ENCODE data around the gene CNDP2. TPM values are rescaled to one million over a fixed set of nuclear protein-coding genes. Genes with fewer than 3 reads are reported as not detected.

Gene CNDP2
- total RNA-seq, 4 donors from 2014 or later: 78.8 to 132 (median 89.3) TPM

- TF ChIP-seq, protein P1, sequence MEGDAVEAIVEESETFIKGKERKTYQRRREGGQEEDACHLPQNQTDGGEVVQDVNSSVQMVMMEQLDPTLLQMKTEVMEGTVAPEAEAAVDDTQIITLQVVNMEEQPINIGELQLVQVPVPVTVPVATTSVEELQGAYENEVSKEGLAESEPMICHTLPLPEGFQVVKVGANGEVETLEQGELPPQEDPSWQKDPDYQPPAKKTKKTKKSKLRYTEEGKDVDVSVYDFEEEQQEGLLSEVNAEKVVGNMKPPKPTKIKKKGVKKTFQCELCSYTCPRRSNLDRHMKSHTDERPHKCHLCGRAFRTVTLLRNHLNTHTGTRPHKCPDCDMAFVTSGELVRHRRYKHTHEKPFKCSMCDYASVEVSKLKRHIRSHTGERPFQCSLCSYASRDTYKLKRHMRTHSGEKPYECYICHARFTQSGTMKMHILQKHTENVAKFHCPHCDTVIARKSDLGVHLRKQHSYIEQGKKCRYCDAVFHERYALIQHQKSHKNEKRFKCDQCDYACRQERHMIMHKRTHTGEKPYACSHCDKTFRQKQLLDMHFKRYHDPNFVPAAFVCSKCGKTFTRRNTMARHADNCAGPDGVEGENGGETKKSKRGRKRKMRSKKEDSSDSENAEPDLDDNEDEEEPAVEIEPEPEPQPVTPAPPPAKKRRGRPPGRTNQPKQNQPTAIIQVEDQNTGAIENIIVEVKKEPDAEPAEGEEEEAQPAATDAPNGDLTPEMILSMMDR (IDR thresholded peaks at IDR 0.05): no peak
- ATAC-seq (ENCODE audit: low FRiP score) (no peak), DNase-seq (ENCODE audit: low spot score) (no peak)
Measured at GRCh38 chr18:74480149-74480651, 16.0 kb upstream of the CNDP2 start.

DNA sequence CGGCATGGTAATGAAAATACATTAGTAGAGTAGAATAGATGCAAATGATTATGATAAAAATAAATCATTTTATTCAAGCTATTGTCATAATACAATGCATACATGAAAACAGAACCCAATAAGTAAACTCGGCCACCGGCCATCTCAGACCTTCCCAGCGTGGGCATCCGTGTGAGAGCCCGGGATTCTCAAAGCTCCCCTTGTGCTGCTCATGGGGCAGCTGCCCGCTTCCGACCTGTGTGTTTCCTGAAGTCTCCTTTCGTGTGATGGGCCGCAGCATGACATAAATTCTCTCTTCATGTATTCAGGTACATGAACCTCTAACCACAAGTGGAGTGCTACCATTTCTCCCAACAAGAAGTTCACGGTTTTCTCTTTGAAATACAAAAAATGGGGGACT, 13.5 kb upstream of the CNDP2 start:
- TF ChIP-seq, protein P1 (IDR thresholded peaks at IDR 0.05): no peak
- ATAC-seq (ENCODE audit: low FRiP score) (no peak), DNase-seq (ENCODE audit: low spot score) (no peak)

- ATAC-seq (ENCODE audit: low FRiP score) (no peak), DNase-seq (ENCODE audit: low spot score) (no peak)
- TF ChIP-seq, protein P1 (IDR thresholded peaks at IDR 0.05): no peak
Measured at GRCh38 chr18:74486119-74486849, 9.9 kb upstream of the CNDP2 start.

DNA sequence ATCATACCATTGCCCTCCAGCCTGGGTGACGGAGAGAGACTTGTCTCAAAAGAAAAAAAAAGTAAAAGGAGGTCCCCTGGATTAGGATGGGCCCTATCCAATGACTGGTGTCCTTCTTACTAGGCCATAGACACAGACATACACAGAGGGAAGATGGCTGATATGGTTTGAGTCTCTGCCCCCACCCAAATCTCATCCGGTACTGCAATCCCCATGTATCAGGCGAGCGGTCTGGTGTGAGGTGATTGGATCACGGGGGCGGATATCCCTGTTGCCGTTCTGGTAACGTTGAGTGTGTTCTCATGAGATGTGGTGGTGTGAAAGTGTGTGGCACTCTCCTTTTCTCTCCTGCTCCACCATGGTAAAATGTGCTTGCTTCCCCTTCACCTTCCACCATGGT, 7.8 kb upstream of the CNDP2 start:
- ATAC-seq (ENCODE audit: low FRiP score): no peak
- DNase-seq (ENCODE audit: low spot score): no peak
- TF ChIP-seq, protein P1 (IDR thresholded peaks at IDR 0.05): no peak

DNA sequence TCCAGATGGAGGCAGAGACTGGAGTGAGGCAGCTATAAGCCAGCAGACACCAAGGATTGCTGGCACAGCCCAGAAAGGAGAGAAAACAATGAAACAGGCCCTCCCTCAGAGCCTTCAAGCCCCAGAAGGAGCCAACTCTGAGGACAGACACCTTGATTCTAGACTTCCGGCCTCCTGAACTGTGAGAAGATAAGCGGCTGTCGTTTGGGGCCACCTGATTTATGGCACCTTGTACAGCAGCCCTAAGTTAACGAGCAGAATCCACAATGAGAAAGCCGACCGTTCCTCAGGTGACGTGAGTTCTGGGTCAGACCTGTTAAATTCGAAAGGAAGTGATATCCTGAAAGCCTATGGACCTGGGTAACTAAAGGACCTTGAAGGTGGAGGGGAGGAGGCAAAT, 7.3 kb upstream of the CNDP2 start:
- DNase-seq (ENCODE audit: low spot score): no peak
- no peak for ATAC-seq (ENCODE audit: low FRiP score)
- TF ChIP-seq, protein P1 (IDR thresholded peaks at IDR 0.05): no peak

DNA sequence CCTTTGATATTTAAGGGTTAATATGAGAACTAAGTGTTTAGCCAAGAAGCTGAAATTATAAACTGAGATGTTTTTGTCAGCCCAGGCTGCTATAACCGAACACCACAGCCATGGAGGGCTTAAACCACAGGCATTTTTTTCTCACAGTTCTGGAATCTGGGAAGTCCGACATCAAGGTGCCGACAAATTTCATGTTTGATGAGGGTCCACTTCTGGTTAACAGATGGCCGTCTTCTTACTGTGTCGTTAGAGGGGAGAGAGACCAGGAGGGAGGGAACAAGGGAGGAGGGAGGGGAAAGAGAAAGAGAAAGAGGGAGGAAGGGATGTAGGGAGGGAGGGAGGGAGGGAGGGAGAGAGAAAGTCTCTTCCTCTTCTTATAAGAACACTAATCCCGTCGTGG, 6.5 kb upstream of the CNDP2 start:
- ATAC-seq (ENCODE audit: low FRiP score) (no peak), DNase-seq (ENCODE audit: low spot score) (no peak)
- TF ChIP-seq, protein P1 (IDR thresholded peaks at IDR 0.05): no peak

DNA sequence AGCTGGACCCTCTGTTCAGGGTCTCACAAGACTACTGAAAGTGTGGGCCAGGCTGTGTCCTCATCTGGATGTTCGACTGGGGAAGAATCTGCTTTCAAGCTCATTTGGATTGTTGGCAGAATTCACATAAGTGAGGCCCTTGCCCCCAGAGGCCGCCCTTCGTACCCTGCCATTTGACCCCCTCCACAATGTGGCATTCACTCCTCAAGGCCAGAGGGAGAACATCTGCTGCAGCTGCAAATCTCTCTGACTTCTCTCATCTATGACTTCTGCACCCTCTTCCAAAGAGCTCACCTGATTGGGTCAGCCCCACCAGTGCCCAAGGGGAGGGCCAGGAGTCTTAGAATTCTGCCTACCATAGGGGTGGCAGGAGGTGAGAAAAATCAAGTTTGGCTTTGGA, 3.9 kb upstream of the CNDP2 start:
- TF ChIP-seq, protein P1 (IDR thresholded peaks at IDR 0.05): no peak
- ATAC-seq (ENCODE audit: low FRiP score) (no peak), DNase-seq (ENCODE audit: low spot score) (no peak)

Data from omental fat pad (tissue), 4 donors.